GM19397 (cell line): ENCODE data around the gene CTSZ.
"Not testable (repeated sequence)": the region's sequence is repeated elsewhere in the genome, so short reads cannot be mapped to it uniquely, and the experiment has no call there.

Source experiments
- ATAC-seq: cut with Tn5 transposase; IDR thresholded peaks from one replicate; pipeline ENCODE4 v1.9.1; 2021; ENCODE audit warnings: mild to moderate bottlenecking, moderate library complexity; ENCODE audit not compliant: unreplicated experiment

The CTSZ gene

DNA sequence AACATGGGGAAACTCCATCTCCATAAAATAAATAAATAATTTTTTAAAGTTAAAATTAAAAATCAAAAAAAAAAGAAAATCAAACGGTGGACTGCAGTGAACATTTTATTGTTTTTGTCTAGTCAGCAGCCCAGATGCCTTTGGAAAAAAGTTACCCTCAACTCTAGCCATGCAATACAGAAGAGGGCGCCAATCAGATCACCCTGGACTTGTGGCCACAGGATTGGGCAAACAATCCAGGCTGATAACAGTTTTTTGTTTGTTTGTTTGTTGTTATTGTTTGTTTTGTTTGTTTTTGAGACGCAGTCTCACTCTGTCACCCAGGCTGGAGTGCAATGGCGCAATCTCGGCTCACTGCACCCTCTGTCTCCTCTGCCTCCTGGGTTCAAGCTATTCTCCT, 56.5 kb downstream of the CTSZ start:
- ATAC-seq, result no peak

DNA sequence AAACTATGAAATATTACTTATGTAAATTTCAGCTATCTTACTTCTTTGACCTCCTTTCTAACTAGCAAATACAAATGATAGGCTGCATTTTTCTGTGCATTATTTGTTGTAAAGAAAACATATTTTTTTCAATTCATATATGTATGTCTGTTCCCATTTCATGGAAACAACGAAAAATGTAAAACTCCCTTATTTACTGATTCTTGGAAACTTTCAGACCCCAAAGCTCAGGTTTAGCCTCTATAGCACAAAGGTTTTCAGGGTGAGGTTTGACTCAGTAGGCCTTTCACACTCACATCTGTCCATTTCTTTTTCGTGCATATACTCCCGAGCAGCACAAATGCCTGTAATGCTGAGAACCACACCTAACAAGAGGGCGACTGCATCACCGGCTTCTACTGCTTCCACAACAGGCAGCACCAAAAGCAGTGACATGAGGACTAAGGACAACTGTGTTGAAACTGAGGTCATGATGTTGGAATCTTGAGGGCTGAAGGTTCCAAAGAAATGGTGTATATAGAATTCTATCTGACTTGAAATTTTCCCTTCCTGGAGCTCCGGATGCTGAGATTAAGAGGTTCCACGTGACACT, 59.2 kb downstream of the CTSZ start:
- not testable (repeated sequence) for ATAC-seq

DNA sequence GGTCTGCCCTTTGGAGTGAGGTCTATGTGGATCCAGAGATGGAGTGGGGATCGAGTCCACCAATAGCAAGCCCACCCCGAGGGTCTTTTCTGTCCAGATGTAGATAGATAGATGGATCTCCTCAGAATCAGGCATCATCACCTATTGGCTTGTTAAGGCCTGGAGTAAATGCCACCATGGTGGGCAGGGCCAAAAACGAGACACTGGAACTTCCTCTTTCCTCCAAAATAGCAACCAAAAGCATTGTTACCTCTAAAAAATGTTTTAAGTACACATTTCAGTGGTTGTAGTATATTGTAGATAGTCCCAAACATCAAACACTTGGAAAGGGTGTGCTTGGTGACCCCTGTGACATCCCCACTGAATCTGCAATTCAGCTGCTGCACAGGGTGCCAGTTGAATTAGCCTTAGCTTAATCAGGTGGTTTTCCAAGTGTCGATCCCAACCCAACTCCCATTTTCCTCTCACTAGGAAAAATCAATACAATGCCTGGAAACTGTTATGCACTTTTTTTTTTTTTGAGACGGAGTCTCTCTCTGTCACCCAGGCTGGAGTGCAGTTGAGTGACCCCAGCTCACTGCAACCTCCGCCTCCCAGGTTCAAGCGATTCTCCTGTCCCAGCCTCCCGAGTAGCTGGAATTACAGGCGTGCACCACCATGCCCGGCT, 61.0 kb downstream of the CTSZ start:
- no peak for ATAC-seq
